Measurements from ENCODE around the gene SMARCD3. TPM values are rescaled to one million over a fixed set of nuclear protein-coding genes. Genes with fewer than 3 reads are reported as not detected.
A peak's percentile ranks its signal among the peaks of the same experiment; 100 is the strongest.

Gene SMARCD3
- total RNA-seq, 2 experiments from 2014 or later: 1.5 to 1.9 TPM

- no peak overlapping the region for H3K27ac ChIP-seq (ENCODE audit: low read depth, low read length, poor library complexity, severe bottlenecking)
These were observed 28.4 kb upstream of the SMARCD3 start for GRCh38 chr7:151276666-151277590.

GRCh38 chr7:151275813-151276577 lies 27.5 kb upstream of the SMARCD3 start:
- Histone ChIP-seq H3K79me2 (ENCODE audit: insufficient read depth, low read depth, low read length) (no peaks in the 10 kb centered on the region), H4K20me1 (ENCODE audit: insufficient read depth, low read length) (no peaks in the 10 kb centered on the region), H3K4me2 (ENCODE audit: low read length) (peak overlapping the region; percentile 61), H2AFZ (ENCODE audit: low read length) (no peak overlapping the region), H3K4me1 (ENCODE audit: insufficient read depth, low read length, poor library complexity, severe bottlenecking) (peaks cover 12% of the 10 kb centered on the region), H3K36me3 (ENCODE audit: insufficient read depth, low read length) (no peaks in the 10 kb centered on the region), H3K9me3 (ENCODE audit: low read length) (no peaks in the 10 kb centered on the region), H3K27ac (ENCODE audit: low read depth, low read length, poor library complexity, severe bottlenecking) (no peak overlapping the region), H3K9me2 (ENCODE audit: insufficient read depth, low read length) (no peaks in the 10 kb centered on the region), H3K4me3 (ENCODE audit: low read depth, low read length, poor library complexity, severe bottlenecking) (peak overlapping the region; percentile 51)
- intact Hi-C loops (cut with micrococcal nuclease; ENCODE audit: unreplicated experiment): no loop called here
- ChIA-PET POLR2A (interaction anchor here (0.6 to 0.9 kb wide), 2 partner anchors 10 to 170 kb away, joined by 5 read pairs; no protein-coding TSS in a partner anchor), CTCF (ENCODE audit: unreplicated experiment) (no interaction called here)
- DNase-seq (ENCODE audit: low spot score): no peak
- no TSS peak for BruUV-seq (replicated peaks)
- TF ChIP-seq CTCF (conservative IDR thresholded peaks at IDR 0.05; ENCODE audit: low read length) (no peak), EZH2phosphoT487 (IDR thresholded peaks at IDR 0.05; ENCODE audit: borderline replicate concordance, low read depth, low read length) (no peak)

More at GRCh38 chr7:151276666-151277590, 28.4 kb upstream of the SMARCD3 start:
- no peaks in the 10 kb centered on the region for H3K79me2 ChIP-seq (ENCODE audit: insufficient read depth, low read depth, low read length)
- peak overlapping the region; percentile 51 for H3K4me3 ChIP-seq (ENCODE audit: low read depth, low read length, poor library complexity, severe bottlenecking)
- CTCF ChIA-PET (ENCODE audit: unreplicated experiment): no interaction called here
- H4K20me1 ChIP-seq (ENCODE audit: insufficient read depth, low read length): no peaks in the 10 kb centered on the region
- no peaks in the 10 kb centered on the region for H3K36me3 ChIP-seq (ENCODE audit: insufficient read depth, low read length)
- no peaks in the 10 kb centered on the region for H3K9me3 ChIP-seq (ENCODE audit: low read length)
- TF ChIP-seq CTCF (conservative IDR thresholded peaks at IDR 0.05; ENCODE audit: low read length) (no peak), EZH2phosphoT487 (IDR thresholded peaks at IDR 0.05; ENCODE audit: borderline replicate concordance, low read depth, low read length) (no peak)
- no peaks in the 10 kb centered on the region for H3K9me2 ChIP-seq (ENCODE audit: insufficient read depth, low read length)
- peak; percentile 70 for DNase-seq (ENCODE audit: low spot score)
- H3K4me1 ChIP-seq (ENCODE audit: insufficient read depth, low read length, poor library complexity, severe bottlenecking): peaks cover 6% of the 10 kb centered on the region
- no TSS peak for BruUV-seq (replicated peaks)
- intact Hi-C loops (cut with micrococcal nuclease; ENCODE audit: unreplicated experiment): no loop called here
- no peak overlapping the region for H2AFZ ChIP-seq (ENCODE audit: low read length)
- H3K4me2 ChIP-seq (ENCODE audit: low read length): peak overlapping the region; percentile 61
- POLR2A ChIA-PET: no interaction called here
